Keratinocyte (primary cell): ENCODE data around the gene CTSD. TPM values are rescaled to one million over a fixed set of nuclear protein-coding genes. Genes with fewer than 3 reads are reported as not detected.

ENCODE experiments used
- DNase-seq: peaks from one replicate; pipeline ENCODE4 v3.0.0-alpha.2; 2011; ENCODE audit warnings: low read depth, missing footprints, low spot score
- FAIRE-seq: peaks from 2 replicates; lab custom pipeline; 2011; peaks lifted over from hg19 to GRCh38; lab: Jason Lieb, UNC
- H2AFZ ChIP-seq: 2 replicates; pipeline ENCODE4 v1.6.0; 2012; ENCODE audit warnings: low read length, control low read depth, inconsistent platforms; ENCODE audit not compliant: control insufficient read depth
- H3K27ac ChIP-seq: 2 replicates; pipeline ENCODE4 v1.5.1; 2011; ENCODE audit warnings: low read length; ENCODE audit not compliant: control insufficient read depth, insufficient read depth
- H3K27me3 ChIP-seq: 3 replicates; pipeline ENCODE4 v1.6.0; 2011; ENCODE audit warnings: low read length; ENCODE audit not compliant: control insufficient read depth, insufficient read depth; ENCODE audit errors: extremely low read depth
- H3K36me3 ChIP-seq, 2 experiments: 2 replicates in 1 of 2; 3 replicates in 1 of 2; pipeline ENCODE4 v1.5.1; 2011; ENCODE audit warnings: low read length in 2 of 2, mild to moderate bottlenecking in 1 of 2; ENCODE audit not compliant: control insufficient read depth in 2 of 2, insufficient read depth in 2 of 2; ENCODE audit errors: extremely low read depth in 1 of 2
- H3K4me1 ChIP-seq: 3 replicates; pipeline ENCODE4 v1.5.1; 2011; ENCODE audit warnings: low read length; ENCODE audit not compliant: control insufficient read depth, insufficient read depth; ENCODE audit errors: extremely low read depth
- H3K4me2 ChIP-seq: 3 replicates; pipeline ENCODE4 v1.6.0; 2011; ENCODE audit warnings: low read depth, low read length; ENCODE audit not compliant: control insufficient read depth, insufficient read depth; ENCODE audit errors: extremely low read depth
- H3K4me3 ChIP-seq, 3 experiments: fragments of 200-600 bp in 1 of 3; sonication (generic) in 1 of 3; 2 replicates in 2 of 3; 3 replicates in 1 of 3; pipeline ENCODE4 v1.5.1; 2011 to 2016; ENCODE audit warnings: low read length in 3 of 3, mild to moderate bottlenecking in 3 of 3, control low read depth in 2 of 3, inconsistent platforms in 1 of 3, low read depth in 1 of 3, mixed read lengths in 1 of 3, mixed run types in 1 of 3, moderate library complexity in 1 of 3; ENCODE audit not compliant: control insufficient read depth in 2 of 3, insufficient read depth in 2 of 3; ENCODE audit errors: extremely low read depth in 1 of 3
- H3K79me2 ChIP-seq: 2 replicates; pipeline ENCODE4 v1.6.0; 2012; ENCODE audit warnings: low read length; ENCODE audit not compliant: control insufficient read depth, insufficient read depth
- H3K9ac ChIP-seq: 3 replicates; pipeline ENCODE4 v1.6.0; 2011; ENCODE audit warnings: low read length; ENCODE audit not compliant: control insufficient read depth, insufficient read depth; ENCODE audit errors: extremely low read depth
- H3K9me1 ChIP-seq: 3 replicates; pipeline ENCODE4 v1.6.0; 2011; ENCODE audit warnings: low read length; ENCODE audit not compliant: control insufficient read depth, insufficient read depth; ENCODE audit errors: extremely low read depth
- H3K9me3 ChIP-seq: 2 replicates; pipeline ENCODE4 v1.5.1; 2012; ENCODE audit warnings: low read depth, low read length; ENCODE audit not compliant: control insufficient read depth
- H4K20me1 ChIP-seq: 3 replicates; pipeline ENCODE4 v1.6.0; 2011; ENCODE audit warnings: low read length; ENCODE audit not compliant: control insufficient read depth, insufficient read depth; ENCODE audit errors: extremely low read depth
- EZH2 ChIP-seq: IDR thresholded peaks from one replicate; pipeline ENCODE4 v1.6.1; 2012; ENCODE audit warnings: inconsistent platforms, mild to moderate bottlenecking, low read length, moderate library complexity
- dilution Hi-C: fragments of 300-500 bp; cut with MboI; formaldehyde crosslinking; loops from one replicate; pipeline ENCODE4 v1.7.0; 2020; ENCODE audit warnings: low sequenced_read_pairs; ENCODE audit not compliant: extremely low pct_ligation_motif_present
- polyA plus RNA-seq, 5 experiments: library from polyadenylated mRNA; depleted of rRNA in 3 of 5; stranded (reverse) in 3 of 5; stranded (forward) in 1 of 5; unstranded in 1 of 5; fragments of >200 nt; gene quantifications; 1 replicate in 1 of 5; 2 replicates in 3 of 5; 3 replicates in 1 of 5; pipeline versions ENCODE4 v1.2.1 to v1.2.3, GENCODE V29; 2011 to 2012; ENCODE audit warnings: missing spikeins in 2 of 5, low read depth in 1 of 5, low replicate concordance in 1 of 5
- TF ChIP-seq, protein P1 (sequence below), 3 experiments: IDR thresholded peaks in 1 of 3; conservative IDR thresholded peaks in 1 of 3; optimal IDR thresholded peaks in 1 of 3; 2 replicates in 2 of 3; 3 replicates in 1 of 3; pipeline versions ENCODE3 to v1.5.1; 2011; ENCODE audit warnings: low read length in 3 of 3, mild to moderate bottlenecking in 3 of 3, moderate library complexity in 2 of 3, control low read depth in 1 of 3, inconsistent platforms in 1 of 3; ENCODE audit not compliant: insufficient read depth in 2 of 3; ENCODE audit errors: extremely low read depth in 1 of 3

CTSD gene
- polyA plus RNA-seq, 1 donor (not counting 4 experiments of a cell fraction or from before 2014, with no cell fraction given): 152 TPM

DNA sequence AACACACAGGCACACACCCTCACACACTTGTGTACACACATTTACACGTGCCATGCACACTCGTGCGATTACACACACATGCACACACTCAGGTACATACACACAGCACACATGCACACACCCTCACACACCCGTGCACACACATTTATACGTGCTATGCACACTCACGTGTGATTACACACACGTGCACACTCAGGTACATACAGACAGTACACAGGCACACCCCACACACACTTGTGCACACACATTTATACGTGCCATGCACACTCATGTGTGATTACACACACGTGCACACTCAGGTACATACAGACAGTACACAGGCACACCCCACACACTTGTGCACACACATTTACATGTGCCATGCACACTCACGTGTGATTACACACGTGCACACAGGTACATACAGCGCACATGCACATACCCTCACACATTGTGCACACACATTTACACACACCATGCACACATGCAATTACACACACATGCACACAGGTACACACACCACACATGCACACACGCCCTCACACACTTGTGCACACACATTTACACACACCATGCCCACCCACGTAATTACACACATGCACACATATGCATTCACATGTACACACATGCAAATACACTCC is 17.9 kb downstream of the CTSD start:
- Histone ChIP-seq H3K4me3 (no peak overlapping the region), H3K9ac (no peak overlapping the region), H3K4me1 (peaks cover 26% of the 10 kb centered on the region), H3K9me1 (no peaks in the 10 kb centered on the region), H3K79me2 (no peaks in the 10 kb centered on the region), H3K27me3 (peaks cover 36% of the 10 kb centered on the region), H3K4me2 (no peak overlapping the region), H3K27ac (no peak overlapping the region), H4K20me1 (peaks cover 5% of the 10 kb centered on the region), H3K9me3 (no peaks in the 10 kb centered on the region), H2AFZ (no peak overlapping the region), H3K36me3 (no peaks in the 10 kb centered on the region)
- no peak for TF ChIP-seq EZH2
- TF ChIP-seq, protein P1, sequence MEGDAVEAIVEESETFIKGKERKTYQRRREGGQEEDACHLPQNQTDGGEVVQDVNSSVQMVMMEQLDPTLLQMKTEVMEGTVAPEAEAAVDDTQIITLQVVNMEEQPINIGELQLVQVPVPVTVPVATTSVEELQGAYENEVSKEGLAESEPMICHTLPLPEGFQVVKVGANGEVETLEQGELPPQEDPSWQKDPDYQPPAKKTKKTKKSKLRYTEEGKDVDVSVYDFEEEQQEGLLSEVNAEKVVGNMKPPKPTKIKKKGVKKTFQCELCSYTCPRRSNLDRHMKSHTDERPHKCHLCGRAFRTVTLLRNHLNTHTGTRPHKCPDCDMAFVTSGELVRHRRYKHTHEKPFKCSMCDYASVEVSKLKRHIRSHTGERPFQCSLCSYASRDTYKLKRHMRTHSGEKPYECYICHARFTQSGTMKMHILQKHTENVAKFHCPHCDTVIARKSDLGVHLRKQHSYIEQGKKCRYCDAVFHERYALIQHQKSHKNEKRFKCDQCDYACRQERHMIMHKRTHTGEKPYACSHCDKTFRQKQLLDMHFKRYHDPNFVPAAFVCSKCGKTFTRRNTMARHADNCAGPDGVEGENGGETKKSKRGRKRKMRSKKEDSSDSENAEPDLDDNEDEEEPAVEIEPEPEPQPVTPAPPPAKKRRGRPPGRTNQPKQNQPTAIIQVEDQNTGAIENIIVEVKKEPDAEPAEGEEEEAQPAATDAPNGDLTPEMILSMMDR (optimal IDR thresholded peaks at IDR 0.05 in 1 of 3, IDR thresholded peaks at IDR 0.05 in 1 of 3, conservative IDR thresholded peaks at IDR 0.05 in 1 of 3; ENCODE audit: extremely low read depth in 1 of 3, insufficient read depth in 2 of 3, low read length in 3 of 3): no peak
- DNase-seq: no peak
- dilution Hi-C loops: no loop called here
- peak; percentile 5 for FAIRE-seq

DNA sequence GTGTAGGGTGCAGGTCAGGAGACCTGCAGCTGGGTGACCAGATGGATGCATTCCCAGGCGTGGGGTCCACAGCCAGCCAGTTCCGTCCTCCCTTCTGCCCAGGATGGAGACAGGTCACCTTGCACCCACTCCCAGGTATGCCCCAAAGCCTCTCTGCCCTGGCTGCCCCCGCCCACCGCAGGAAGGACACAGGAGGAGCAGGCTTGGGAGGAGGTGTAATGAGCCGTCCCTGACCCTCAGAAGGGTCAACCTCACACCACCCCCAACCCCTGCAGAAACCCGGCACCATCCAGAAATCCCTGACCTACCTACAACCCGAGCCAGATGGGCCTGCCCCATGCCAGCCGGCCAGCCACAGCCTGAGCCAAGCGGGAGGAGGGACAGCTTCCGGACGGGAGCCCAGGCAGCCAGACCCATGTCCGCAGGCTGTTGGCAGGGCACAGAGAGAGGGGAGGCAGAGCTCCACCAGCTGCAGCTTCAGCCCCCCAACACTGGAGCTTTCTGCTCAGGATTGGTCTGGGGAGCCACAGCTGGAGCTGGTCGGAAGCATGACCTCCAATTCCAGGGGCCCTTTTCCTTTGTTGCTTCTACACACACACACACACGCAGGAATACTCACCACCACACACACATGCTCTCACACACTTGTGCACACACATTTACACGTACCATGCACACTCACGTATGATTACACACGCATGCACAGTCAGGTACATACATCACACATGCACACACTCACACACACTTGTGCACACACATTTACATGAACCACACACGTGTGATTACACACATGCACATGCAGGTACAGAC is 18.6 kb downstream of the CTSD start:
- H4K20me1 ChIP-seq: peaks cover 5% of the 10 kb centered on the region
- no peak overlapping the region for H3K4me3 ChIP-seq
- dilution Hi-C loops: no loop called here
- no peak for FAIRE-seq
- H3K36me3 ChIP-seq: no peaks in the 10 kb centered on the region
- H3K27me3 ChIP-seq: peaks cover 42% of the 10 kb centered on the region
- no peak overlapping the region for H3K4me2 ChIP-seq
- H3K27ac ChIP-seq: no peak overlapping the region
- H3K4me1 ChIP-seq: peaks cover 26% of the 10 kb centered on the region
- H3K9me1 ChIP-seq: no peaks in the 10 kb centered on the region
- H3K9ac ChIP-seq: no peak overlapping the region
- no peak overlapping the region for H2AFZ ChIP-seq
- no peak for DNase-seq
- no peak for TF ChIP-seq EZH2
- TF ChIP-seq, protein P1 (optimal IDR thresholded peaks at IDR 0.05 in 1 of 3, IDR thresholded peaks at IDR 0.05 in 1 of 3, conservative IDR thresholded peaks at IDR 0.05 in 1 of 3; ENCODE audit: extremely low read depth in 1 of 3, insufficient read depth in 2 of 3, low read length in 3 of 3): no peak
- H3K79me2 ChIP-seq: no peaks in the 10 kb centered on the region
- no peaks in the 10 kb centered on the region for H3K9me3 ChIP-seq
